GM18909 (cell line): ENCODE measurements around the gene TSPO2.

Experiments used
- ATAC-seq: cut with Tn5 transposase; IDR thresholded peaks from one replicate; pipeline ENCODE4 v1.9.1; 2021; ENCODE audit warnings: mild to moderate bottlenecking; ENCODE audit not compliant: unreplicated experiment, poor library complexity

Gene TSPO2

GRCh38 chr6:41047745-41048732 is 5.8 kb downstream of the TSPO2 start:
- ATAC-seq: no peak

GRCh38 chr6:41049521-41049920 is 7.3 kb downstream of the TSPO2 start:
- no peak for ATAC-seq

GRCh38 chr6:41049955-41050354 is 7.7 kb downstream of the TSPO2 start:
- ATAC-seq: no peak

- no peak for ATAC-seq
Measured at GRCh38 chr6:41050536-41050935, 8.3 kb downstream of the TSPO2 start.

GRCh38 chr6:41051873-41052272 is 9.6 kb downstream of the TSPO2 start:
- no peak for ATAC-seq

GRCh38 chr6:41053041-41053440 is 10.8 kb downstream of the TSPO2 start, which contains the start of gene APOBEC2:
APOBEC2 (plus strand) TSS chr6:41053202; CDS start chr6:41053348, 146 bp downstream.
- no peak for ATAC-seq

- ATAC-seq: no peak
Measured at GRCh38 chr6:41054511-41054910, 12.2 kb downstream of the TSPO2 start.

GRCh38 chr6:41055149-41055548 is 12.9 kb downstream of the TSPO2 start:
- ATAC-seq: no peak

GRCh38 chr6:41056768-41057490 is 14.7 kb downstream of the TSPO2 start:
- ATAC-seq: no peak

GRCh38 chr6:41058783-41059181 is 16.5 kb downstream of the TSPO2 start:
- ATAC-seq: no peak

- no peak for ATAC-seq
Measured at GRCh38 chr6:41059556-41059955, 17.3 kb downstream of the TSPO2 start.

- no peak for ATAC-seq
Measured at GRCh38 chr6:41061196-41061726, 19.0 kb downstream of the TSPO2 start.

GRCh38 chr6:41062056-41062455 is 19.8 kb downstream of the TSPO2 start:
- no peak for ATAC-seq

- ATAC-seq: no peak
Measured at GRCh38 chr6:41063884-41064285, 21.6 kb downstream of the TSPO2 start.

- ATAC-seq: no peak
Measured at GRCh38 chr6:41064841-41065240, 22.6 kb downstream of the TSPO2 start.

GRCh38 chr6:41065550-41066026 is 23.3 kb downstream of the TSPO2 start:
- ATAC-seq: no peak

GRCh38 chr6:41066867-41067304 is 24.6 kb downstream of the TSPO2 start:
- ATAC-seq: no peak

GRCh38 chr6:41071501-41071922 is 29.2 kb downstream of the TSPO2 start:
- ATAC-seq: no peak

GRCh38 chr6:41071923-41072835 is 29.9 kb downstream of the TSPO2 start, which contains the start of gene OARD1:
OARD1 (minus strand) TSS chr6:41072356; CDS start chr6:41071634, 722 bp downstream.
- peak; percentile 71 for ATAC-seq

- ATAC-seq: peak; percentile 66
Measured at GRCh38 chr6:41072836-41073202, 30.6 kb downstream of the TSPO2 start, which contains the start of gene NFYA. NFYA (plus strand) TSS chr6:41072974; CDS start chr6:41079090, 6,116 bp downstream.
